Measurements from ENCODE around the gene GARS1.

The GARS1 gene

DNA sequence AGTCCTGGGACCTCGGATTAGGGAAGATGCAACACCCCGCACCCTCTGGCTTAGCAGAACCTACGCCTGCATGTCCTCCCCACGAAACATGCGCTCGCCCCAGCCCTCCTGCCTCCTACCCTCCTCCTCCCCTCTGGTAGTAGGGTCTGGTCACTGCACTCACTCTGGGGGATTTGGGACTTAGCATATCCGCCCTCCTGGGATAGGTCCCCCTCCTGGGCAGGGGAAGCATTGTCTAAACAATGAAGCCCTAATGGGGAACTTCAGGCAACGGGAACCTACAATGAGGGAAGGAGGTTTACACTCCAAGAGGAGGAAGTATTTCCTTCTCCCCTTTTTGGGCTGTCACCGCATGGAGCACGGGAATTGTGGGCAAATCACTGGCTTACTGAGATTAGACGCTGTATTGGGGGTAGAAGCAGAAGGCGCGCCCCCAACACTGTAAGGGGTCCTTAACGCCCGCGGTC lies 86.7 kb downstream of the GARS1 start:
- H3K36me3 ChIP-seq = no peaks in the 10 kb centered on the region
- no peak for DNase-seq
- intact Hi-C loops (cut with DNase I; ENCODE audit: low total_unique reads) = no loop called here
- peak overlapping the region; percentile 39 to 51 for H3K4me3 ChIP-seq
- no peaks in the 10 kb centered on the region for H3K9me3 ChIP-seq
- peaks cover 0 to 17% (median 15%) of the 10 kb centered on the region in 4 donors for H3K4me1 ChIP-seq
- no peak overlapping the region for H3K27ac ChIP-seq
- peaks cover 0 to 80% of the 10 kb centered on the region in 2 donors for H3K27me3 ChIP-seq
- TF ChIP-seq, protein P1, sequence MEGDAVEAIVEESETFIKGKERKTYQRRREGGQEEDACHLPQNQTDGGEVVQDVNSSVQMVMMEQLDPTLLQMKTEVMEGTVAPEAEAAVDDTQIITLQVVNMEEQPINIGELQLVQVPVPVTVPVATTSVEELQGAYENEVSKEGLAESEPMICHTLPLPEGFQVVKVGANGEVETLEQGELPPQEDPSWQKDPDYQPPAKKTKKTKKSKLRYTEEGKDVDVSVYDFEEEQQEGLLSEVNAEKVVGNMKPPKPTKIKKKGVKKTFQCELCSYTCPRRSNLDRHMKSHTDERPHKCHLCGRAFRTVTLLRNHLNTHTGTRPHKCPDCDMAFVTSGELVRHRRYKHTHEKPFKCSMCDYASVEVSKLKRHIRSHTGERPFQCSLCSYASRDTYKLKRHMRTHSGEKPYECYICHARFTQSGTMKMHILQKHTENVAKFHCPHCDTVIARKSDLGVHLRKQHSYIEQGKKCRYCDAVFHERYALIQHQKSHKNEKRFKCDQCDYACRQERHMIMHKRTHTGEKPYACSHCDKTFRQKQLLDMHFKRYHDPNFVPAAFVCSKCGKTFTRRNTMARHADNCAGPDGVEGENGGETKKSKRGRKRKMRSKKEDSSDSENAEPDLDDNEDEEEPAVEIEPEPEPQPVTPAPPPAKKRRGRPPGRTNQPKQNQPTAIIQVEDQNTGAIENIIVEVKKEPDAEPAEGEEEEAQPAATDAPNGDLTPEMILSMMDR (IDR thresholded peaks at IDR 0.05) = no peak

DNA sequence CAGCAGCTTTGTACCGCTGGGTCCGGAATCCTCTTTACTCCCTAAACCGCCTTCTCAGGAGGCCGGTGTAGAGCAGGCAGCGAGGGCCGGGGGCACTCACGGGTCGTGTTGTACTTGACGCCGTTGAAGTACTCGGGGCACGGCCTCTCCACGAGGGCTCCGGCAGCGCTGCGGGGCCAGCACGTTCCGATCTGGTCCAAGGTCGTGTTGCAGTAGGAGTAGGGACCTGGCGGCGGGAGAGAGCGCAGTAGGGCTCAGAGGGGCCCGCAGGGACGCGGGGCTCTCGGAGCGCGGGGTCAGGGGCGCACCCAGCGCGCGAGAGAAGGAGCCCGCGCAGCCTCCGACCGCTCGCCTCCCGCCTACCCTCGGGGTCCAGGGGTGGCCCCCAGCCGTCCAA lies 87.1 kb downstream of the GARS1 start:
- Histone ChIP-seq H3K4me1 (peaks cover 0 to 17% (median 15%) of the 10 kb centered on the region in 4 donors), H3K9me3 (no peaks in the 10 kb centered on the region), H3K27ac (no peak overlapping the region), H3K4me3 (peak overlapping the region; percentile 39 to 51), H3K27me3 (peaks cover 0 to 76% of the 10 kb centered on the region in 2 donors), H3K36me3 (no peaks in the 10 kb centered on the region)
- DNase-seq = no peak
- TF ChIP-seq, protein P1 (IDR thresholded peaks at IDR 0.05) = no peak
- intact Hi-C loops (cut with DNase I; ENCODE audit: low total_unique reads) = no loop called here

DNA sequence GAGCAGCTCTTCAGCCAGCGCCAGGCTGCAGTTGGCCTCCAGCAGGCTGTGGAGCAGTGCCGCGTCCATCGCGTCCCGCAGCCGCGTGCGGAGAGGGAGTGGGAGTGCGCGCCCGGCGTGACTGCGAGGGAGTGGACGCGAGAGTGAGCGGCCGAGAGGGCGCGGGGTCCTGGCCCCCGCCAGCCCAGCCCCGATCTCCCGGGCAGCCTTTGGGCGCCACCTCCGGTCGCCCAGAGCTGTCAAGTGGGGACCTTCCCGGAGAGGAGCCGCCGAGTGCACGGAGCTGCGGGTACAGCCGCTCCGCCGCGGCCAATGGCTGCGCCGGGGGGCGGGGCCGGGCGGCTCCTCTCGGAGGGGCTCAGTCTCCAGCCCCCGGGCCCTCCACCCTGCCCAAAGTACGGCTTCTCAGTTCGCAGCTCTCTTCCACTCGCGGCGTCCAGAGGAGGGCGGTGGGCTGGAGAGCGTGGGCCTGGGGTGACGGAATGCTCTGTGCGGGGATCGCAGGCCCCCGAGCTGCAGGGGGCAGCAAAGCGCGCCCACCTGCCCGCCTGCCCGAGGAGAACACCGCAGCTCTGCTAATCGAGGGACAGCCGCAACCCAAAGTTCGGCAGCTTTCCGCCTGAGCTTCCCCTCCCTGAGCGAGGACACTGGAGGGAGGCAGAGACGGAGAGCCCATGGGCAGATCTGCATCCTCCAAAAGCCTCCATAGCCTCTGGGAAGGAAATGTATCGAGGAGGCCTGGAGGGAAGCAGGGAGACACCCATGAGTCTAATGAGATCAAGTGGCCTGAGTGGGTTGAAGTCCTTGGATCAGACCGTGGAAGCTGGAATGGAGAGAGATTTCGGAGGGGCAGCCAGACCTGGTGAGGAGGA lies 87.8 kb downstream of the GARS1 start, which contains the start of gene CRHR2:
Gene CRHR2 (minus strand): TSS at position 245 of the 872 bp plus-strand sequence. CDS start 176 bp downstream, at position 69.
- no peaks in the 10 kb centered on the region for H3K9me3 ChIP-seq
- H3K27ac ChIP-seq = no peak within 1 kb of the TSS
- TF ChIP-seq, protein P1 (IDR thresholded peaks at IDR 0.05) = no peak
- DNase-seq = no peak
- intact Hi-C loops (cut with DNase I; ENCODE audit: low total_unique reads) = no loop called here
- peak within 1 kb of the TSS; percentile 39 to 51 for H3K4me3 ChIP-seq
- peaks cover 0 to 75% of the 10 kb centered on the region in 2 donors for H3K27me3 ChIP-seq
- peaks cover 0 to 17% (median 15%) of the 10 kb centered on the region in 4 donors for H3K4me1 ChIP-seq
- no peaks in the 10 kb centered on the region for H3K36me3 ChIP-seq

- DNase-seq = no peak
- H3K27me3 ChIP-seq = peaks cover 0 to 66% of the 10 kb centered on the region in 2 donors
Observed at GRCh38 chr7:30683306-30683705, 88.6 kb downstream of the GARS1 start.

More at GRCh38 chr7:30683306-30683705, 88.6 kb downstream of the GARS1 start:
- H3K36me3 ChIP-seq = no peaks in the 10 kb centered on the region
- H3K4me1 ChIP-seq = peaks cover 0 to 17% (median 15%) of the 10 kb centered on the region in 4 donors
- H3K27ac ChIP-seq = no peak overlapping the region
- no peak overlapping the region for H3K4me3 ChIP-seq
- H3K9me3 ChIP-seq = no peaks in the 10 kb centered on the region
- intact Hi-C loops (cut with DNase I; ENCODE audit: low total_unique reads) = no loop called here
- TF ChIP-seq, protein P1 (IDR thresholded peaks at IDR 0.05) = no peak

All from tibial artery (tissue), 4 donors.